HFF-Myc (cell line): Measurements from ENCODE around the gene CATSPER3.

Experiments
- DNase-seq: peaks from one replicate; pipeline ENCODE4 v3.0.0-alpha.2; 2011; ENCODE audit warnings: low read depth; ENCODE audit errors: extremely low read depth
- H3K4me3 ChIP-seq: replicated peaks from 2 replicates; pipeline ENCODE4 v1.5.1; 2011; ENCODE audit warnings: low read depth, mild to moderate bottlenecking, control low read depth, low read length
- TF ChIP-seq, protein P1 (sequence below): IDR thresholded peaks from 2 replicates; pipeline ENCODE4 v1.5.1; 2012; ENCODE audit warnings: mild to moderate bottlenecking, low read depth, low read length, control low read depth; ENCODE audit errors: missing control alignments

Gene CATSPER3

DNA sequence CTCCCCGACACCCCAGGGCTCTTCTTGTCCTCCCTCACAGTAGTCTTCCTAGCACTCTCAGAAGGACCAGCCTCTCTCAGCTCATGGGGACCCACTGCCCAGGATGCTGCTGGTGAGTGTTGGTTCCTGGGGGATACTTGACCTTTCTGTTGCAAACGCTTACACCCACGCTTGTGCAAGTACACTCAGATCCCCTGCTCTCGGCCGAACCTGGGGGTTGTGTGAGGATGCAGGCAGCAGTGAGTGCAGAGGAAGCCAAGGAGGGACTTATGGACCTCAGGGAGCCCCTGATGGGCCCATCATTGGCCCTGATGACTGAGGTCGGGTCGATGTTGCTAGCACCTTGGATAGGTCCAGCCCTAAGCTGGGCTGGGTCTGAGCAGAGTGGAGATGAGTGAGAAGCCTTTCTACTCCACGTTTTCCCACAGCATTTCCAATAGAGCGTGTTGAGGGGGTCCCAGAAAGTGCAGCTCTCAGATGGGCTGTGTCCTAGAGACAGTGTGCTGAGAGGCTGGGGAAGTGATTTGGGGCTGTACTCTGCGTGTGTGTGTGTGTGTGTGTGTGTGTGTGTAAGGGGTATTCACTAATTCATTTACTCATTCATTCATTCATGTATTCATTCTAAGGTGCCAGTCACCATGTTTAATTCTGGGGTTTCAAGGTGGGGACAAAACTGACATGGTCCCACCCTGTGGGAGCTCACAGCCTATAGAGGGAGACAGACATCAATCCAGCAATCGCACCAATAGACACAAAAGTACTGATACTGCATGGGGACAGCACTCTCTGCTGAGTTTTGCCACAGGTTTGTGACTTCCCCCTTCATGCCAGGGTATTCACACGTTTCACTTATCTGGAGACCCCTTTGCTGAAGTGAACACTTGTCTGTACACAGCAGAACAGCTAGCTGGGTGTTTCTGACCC, 91.6 kb downstream of the CATSPER3 start:
- TF ChIP-seq, protein P1, sequence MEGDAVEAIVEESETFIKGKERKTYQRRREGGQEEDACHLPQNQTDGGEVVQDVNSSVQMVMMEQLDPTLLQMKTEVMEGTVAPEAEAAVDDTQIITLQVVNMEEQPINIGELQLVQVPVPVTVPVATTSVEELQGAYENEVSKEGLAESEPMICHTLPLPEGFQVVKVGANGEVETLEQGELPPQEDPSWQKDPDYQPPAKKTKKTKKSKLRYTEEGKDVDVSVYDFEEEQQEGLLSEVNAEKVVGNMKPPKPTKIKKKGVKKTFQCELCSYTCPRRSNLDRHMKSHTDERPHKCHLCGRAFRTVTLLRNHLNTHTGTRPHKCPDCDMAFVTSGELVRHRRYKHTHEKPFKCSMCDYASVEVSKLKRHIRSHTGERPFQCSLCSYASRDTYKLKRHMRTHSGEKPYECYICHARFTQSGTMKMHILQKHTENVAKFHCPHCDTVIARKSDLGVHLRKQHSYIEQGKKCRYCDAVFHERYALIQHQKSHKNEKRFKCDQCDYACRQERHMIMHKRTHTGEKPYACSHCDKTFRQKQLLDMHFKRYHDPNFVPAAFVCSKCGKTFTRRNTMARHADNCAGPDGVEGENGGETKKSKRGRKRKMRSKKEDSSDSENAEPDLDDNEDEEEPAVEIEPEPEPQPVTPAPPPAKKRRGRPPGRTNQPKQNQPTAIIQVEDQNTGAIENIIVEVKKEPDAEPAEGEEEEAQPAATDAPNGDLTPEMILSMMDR: no peak
- H3K4me3 ChIP-seq: no peak overlapping the region
- DNase-seq: no peak

DNA sequence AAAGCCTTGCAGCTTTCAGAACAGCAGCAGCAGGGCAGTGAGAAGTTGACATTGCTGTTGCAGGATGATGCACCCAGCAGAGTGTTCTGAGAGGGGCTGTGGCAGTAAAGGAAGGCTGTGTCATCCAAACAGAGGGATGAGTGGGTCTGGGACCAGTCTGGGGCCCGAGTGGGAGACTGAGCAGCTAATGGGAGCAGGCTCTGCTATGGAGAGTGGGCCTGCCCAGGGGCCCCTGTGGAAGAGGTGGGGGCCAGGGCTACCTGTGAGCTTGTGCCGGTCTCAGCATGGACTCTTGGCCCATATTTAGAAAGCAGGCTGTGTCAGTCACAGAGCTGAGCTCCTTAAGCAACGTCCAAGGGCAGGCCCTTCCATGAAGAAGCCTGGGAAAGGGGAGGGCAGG, 92.3 kb downstream of the CATSPER3 start:
- TF ChIP-seq, protein P1: no peak

DNA sequence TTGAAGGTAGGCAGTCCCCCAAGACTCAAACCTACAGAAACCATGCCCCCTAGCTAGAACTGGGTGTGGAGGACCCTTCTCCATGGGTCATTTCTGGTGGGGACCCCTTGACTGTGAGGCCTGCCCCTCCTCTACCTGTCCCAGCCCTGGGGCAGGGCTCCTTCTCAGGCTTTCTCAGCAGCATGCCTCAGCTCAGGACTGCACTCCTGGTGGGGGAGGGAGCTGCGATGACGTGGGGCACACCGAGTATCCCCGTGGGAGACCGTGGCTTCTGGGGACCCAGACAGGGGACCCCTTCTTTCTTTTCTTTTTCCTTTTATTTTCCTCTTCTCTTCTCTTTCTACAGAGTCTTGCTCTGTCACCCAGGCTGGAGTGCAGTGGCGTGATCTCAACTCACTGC, 93.3 kb downstream of the CATSPER3 start:
- DNase-seq: no peak
- no peak overlapping the region for H3K4me3 ChIP-seq
- TF ChIP-seq, protein P1: no peak

More for the DNA sequence above, 92.3 kb downstream of the CATSPER3 start:
- DNase-seq: no peak
- no peak overlapping the region for H3K4me3 ChIP-seq
